HepG2 (cell line): Measurements from ENCODE around the gene TIMM23. TPM values are rescaled to one million over a fixed set of nuclear protein-coding genes. Genes with fewer than 3 reads are reported as not detected.

Source experiments
- ARID2 ChIP-seq: sonication (generic); formaldehyde crosslinking; IDR thresholded peaks from 2 replicates; pipeline ENCODE4 v1.8.1; 2022; ENCODE audit warnings: mild to moderate bottlenecking, missing genetic modification reagents, borderline replicate concordance
- CSRNP1 ChIP-seq: sonication (generic); formaldehyde crosslinking; IDR thresholded peaks from 2 replicates; pipeline ENCODE4 v1.8.1; 2023; ENCODE audit warnings: mild to moderate bottlenecking, missing genetic modification reagents
- ELF1 ChIP-seq: sonication (generic); formaldehyde crosslinking; IDR thresholded peaks from 2 replicates; pipeline ENCODE4 v1.4.0; 2020; ENCODE audit warnings: missing genetic modification reagents
- HDAC1 ChIP-seq: sonication (generic); formaldehyde crosslinking; IDR thresholded peaks from 2 replicates; pipeline ENCODE4 v1.5.1; 2020; ENCODE audit warnings: mild to moderate bottlenecking, missing genetic modification reagents
- KDM4B ChIP-seq: sonication (generic); formaldehyde crosslinking; IDR thresholded peaks from 2 replicates; pipeline ENCODE4 v1.4.0; 2020; ENCODE audit warnings: missing genetic modification reagents
- KDM6A ChIP-seq: IDR thresholded peaks from 2 replicates; pipeline ENCODE4 v1.6.1; 2016; ENCODE audit warnings: low read depth
- KIAA2018 ChIP-seq: sonication (generic); formaldehyde crosslinking; IDR thresholded peaks from 2 replicates; pipeline ENCODE4 v1.5.0; 2020; ENCODE audit warnings: mild to moderate bottlenecking, missing genetic modification reagents, borderline replicate concordance
- MTF1 ChIP-seq: sonication (generic); formaldehyde crosslinking; IDR thresholded peaks from 2 replicates; pipeline ENCODE4 v1.5.0; 2020; ENCODE audit warnings: missing genetic modification reagents
- NAIF1 ChIP-seq: sonication (generic); formaldehyde crosslinking; IDR thresholded peaks from 2 replicates; pipeline ENCODE4 v1.5.0; 2020; ENCODE audit warnings: mild to moderate bottlenecking, missing genetic modification reagents, borderline replicate concordance
- POGZ ChIP-seq: sonication (generic); formaldehyde crosslinking; IDR thresholded peaks from 2 replicates; pipeline ENCODE4 v1.4.0; 2020; ENCODE audit warnings: mild to moderate bottlenecking, missing genetic modification reagents
- RAD21 ChIP-seq: fragments of 450-650 bp; formaldehyde crosslinking; IDR thresholded peaks from 2 replicates; pipeline ENCODE4 v1.5.0; 2020; ENCODE audit warnings: mild to moderate bottlenecking
- RFX1 ChIP-seq: fragments of 450-650 bp; IDR thresholded peaks from 2 replicates; pipeline ENCODE4 v1.6.1; 2017
- THYN1 ChIP-seq: sonication (generic); formaldehyde crosslinking; IDR thresholded peaks from 2 replicates; pipeline ENCODE4 v1.8.1; 2023; ENCODE audit warnings: low read depth, mild to moderate bottlenecking, moderate library complexity, missing genetic modification reagents, borderline replicate concordance
- ZNF292 ChIP-seq: sonication (generic); formaldehyde crosslinking; IDR thresholded peaks from 2 replicates; pipeline ENCODE4 v1.8.1; 2022; ENCODE audit warnings: mild to moderate bottlenecking, low read depth, missing genetic modification reagents, borderline replicate concordance
- ZNF354B ChIP-seq: sonication (generic); formaldehyde crosslinking; IDR thresholded peaks from 2 replicates; pipeline ENCODE4 v1.8.0; 2022; ENCODE audit warnings: mild to moderate bottlenecking, missing genetic modification reagents
- ZNF414 ChIP-seq: sonication (generic); formaldehyde crosslinking; IDR thresholded peaks from 2 replicates; pipeline ENCODE4 v1.5.0; 2020; ENCODE audit warnings: missing genetic modification reagents
- ZNF644 ChIP-seq: IDR thresholded peaks from 2 replicates; pipeline ENCODE4 v1.6.1; 2016; ENCODE audit warnings: low read depth
- ZNF790 ChIP-seq: sonication (generic); formaldehyde crosslinking; IDR thresholded peaks from 2 replicates; pipeline ENCODE4 v1.8.0; 2022; ENCODE audit warnings: missing genetic modification reagents, mild to moderate bottlenecking, borderline replicate concordance
- polyA plus RNA-seq, 8 experiments: library from polyadenylated mRNA; depleted of rRNA in 3 of 8; stranded (reverse) in 7 of 8; unstranded in 1 of 8; fragments of >200 nt; fragmentation: Illumina TruSeq in 4 of 8; extraction: Trizol in 4 of 8; gene quantifications; 2 replicates each; pipeline versions ENCODE4 v1.2.1 to v1.2.3, GENCODE V29; 2011 to 2016; ENCODE audit warnings: low read depth in 4 of 8, missing spikeins in 1 of 8, mixed read lengths in 1 of 8; ENCODE audit not compliant: insufficient read depth in 1 of 8
- total RNA-seq, 5 experiments: library from RNA; depleted of rRNA; stranded (reverse); fragments of >200 nt; fragmentation: Illumina TruSeq; extraction: Trizol; gene quantifications; 2 replicates each; pipeline ENCODE4 v1.2.3, GENCODE V29; 2016; ENCODE audit warnings: low read depth in 1 of 5

Gene TIMM23
- total and polyA plus RNA-seq, 2 of the 13 experiments (the other 11 are each of a cell fraction or from before 2014, with no cell fraction given) = 80.2 to 98.6 TPM

GRCh38 chr10:45997994-45998763 lies 25.9 kb downstream of the TIMM23 start (continued):
- TF ChIP-seq MTF1 (CRISPR knock-in tag) (no peak), KIAA2018 (CRISPR knock-in tag) (no peak), THYN1 (CRISPR knock-in tag) (0 out of 2 replicates have a peak, but pooled peaks have one; percentile 60), CSRNP1 (peak; percentile 88), KDM4B (CRISPR knock-in tag) (no peak), NAIF1 (peak; percentile 8; the same call in 1 of the 2 replicates), RFX1 (no peak), POGZ (CRISPR knock-in tag) (peak; percentile 79), ARID2 (peak; percentile 91; the same call in 1 of the 2 replicates), ELF1 (peak; percentile 56; the same call in 1 of the 2 replicates), HDAC1 (CRISPR knock-in tag) (peak; percentile 75), KDM6A (peak; percentile 63; the same call in 1 of the 2 replicates), ZNF414 (peak; percentile 91; the same call in 1 of the 2 replicates), ZNF292 (CRISPR knock-in tag) (no peak), ZNF354B (CRISPR knock-in tag) (no peak; the same call in 1 of the 2 replicates), RAD21 (CRISPR knock-in tag) (no peak; the same call in 1 of the 2 replicates), ZNF644 (CRISPR knock-in tag) (peak; percentile 19; the same call in 1 of the 2 replicates), ZNF790 (CRISPR knock-in tag) (no peak)
